Fibroblast of gingiva (primary cell): ENCODE results near the gene CCNG2.

Source experiments
- DNase-seq: peaks from one replicate; pipeline ENCODE4 v3.0.0-alpha.2; 2011; ENCODE audit warnings: low read depth

The CCNG2 gene

DNA sequence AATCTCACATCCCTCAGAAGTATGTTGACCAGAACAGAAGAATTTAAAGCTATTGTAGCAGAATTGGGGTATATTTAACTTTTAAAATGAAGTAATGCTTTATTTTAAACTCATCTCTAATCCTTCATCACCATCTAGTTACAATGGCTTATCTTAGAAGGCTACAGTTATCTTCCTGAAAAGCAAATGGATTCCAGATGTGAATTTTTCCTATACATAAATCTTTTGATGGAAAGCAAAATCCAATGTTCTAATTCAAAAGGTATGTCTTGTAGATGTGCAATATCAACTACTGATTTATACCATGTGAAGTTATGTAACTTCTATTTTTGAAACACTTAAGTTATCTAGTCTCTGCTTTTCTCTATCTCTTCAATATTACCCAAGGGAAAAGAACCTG lies 47.6 kb downstream of the CCNG2 start:
- no peak for DNase-seq

GRCh38 chr4:77209012-77209411 lies 52.0 kb downstream of the CCNG2 start:
- DNase-seq = no peak

- no peak for DNase-seq
These were observed 52.9 kb downstream of the CCNG2 start for GRCh38 chr4:77209936-77210335.

DNA sequence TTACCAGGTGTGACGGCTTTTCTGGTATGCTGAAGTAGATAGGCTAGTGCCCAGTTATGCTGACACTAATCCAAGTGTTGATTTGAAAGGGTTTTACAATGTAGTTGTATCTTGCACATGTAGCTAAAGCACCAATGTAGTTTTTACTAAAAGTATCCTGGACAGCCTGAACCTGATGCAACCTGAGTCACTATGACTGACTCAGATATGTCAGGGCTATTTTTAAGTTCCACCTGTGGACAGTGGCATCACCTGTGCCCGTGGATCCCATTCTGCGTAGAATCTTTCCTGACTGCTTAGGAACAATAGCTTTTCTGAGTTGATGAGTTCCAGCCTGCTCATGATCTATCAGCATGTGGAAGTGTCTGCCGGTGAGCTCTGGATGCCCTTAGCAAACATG lies 58.1 kb downstream of the CCNG2 start:
- DNase-seq = no peak

DNA sequence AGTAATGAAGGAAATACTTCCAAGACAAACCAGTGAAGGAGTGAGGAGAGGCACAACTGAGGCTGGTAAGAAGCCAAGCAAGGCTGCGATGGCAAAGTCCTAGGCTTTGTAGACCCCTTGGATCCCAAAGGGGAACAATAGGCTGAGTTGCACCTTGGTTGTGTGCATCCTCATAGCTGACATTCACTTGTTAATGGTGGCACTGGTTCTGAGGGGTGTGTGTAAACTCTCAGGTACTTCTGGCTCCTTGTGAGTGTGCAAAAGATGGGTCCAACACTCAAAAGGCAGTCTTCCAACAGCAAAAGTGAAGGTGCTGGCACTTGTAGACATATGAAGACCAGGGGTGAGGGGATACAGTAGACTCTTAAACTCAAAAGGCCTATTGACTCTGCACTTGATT lies 60.5 kb downstream of the CCNG2 start:
- DNase-seq = no peak

GRCh38 chr4:77219266-77219665 lies 62.3 kb downstream of the CCNG2 start:
- no peak for DNase-seq
